ENCODE data around the gene CLASP1. TPM values are rescaled to one million over a fixed set of nuclear protein-coding genes. Genes with fewer than 3 reads are reported as not detected.
"Not testable (repeated sequence)": the region's sequence is repeated elsewhere in the genome, so short reads cannot be mapped to it uniquely, and the experiment has no call there.

Gene CLASP1
- total RNA-seq, 1 experiment from 2014 or later = 40.0 TPM

DNA sequence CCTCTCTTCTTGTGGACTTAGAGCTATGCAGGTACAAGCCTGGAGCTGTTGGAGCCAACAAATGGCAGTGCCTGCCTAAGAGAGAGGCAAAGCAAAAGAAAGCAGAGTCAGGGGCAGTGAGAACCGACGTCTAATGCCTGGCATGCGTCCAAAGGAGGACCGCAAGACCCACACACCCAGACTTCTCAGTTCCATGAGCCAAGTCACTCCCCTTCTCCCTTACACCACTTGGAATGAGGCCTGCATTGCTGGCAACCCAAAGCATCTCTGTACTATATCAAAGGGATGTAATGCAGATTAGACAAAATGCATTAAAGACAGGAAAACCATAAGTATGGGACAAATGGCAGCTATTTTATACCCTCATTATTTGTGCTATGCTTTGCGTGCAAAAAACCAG lies 168.4 kb downstream of the CLASP1 start:
- no peak for DNase-seq (ENCODE audit: extremely low read depth, low read depth)

DNA sequence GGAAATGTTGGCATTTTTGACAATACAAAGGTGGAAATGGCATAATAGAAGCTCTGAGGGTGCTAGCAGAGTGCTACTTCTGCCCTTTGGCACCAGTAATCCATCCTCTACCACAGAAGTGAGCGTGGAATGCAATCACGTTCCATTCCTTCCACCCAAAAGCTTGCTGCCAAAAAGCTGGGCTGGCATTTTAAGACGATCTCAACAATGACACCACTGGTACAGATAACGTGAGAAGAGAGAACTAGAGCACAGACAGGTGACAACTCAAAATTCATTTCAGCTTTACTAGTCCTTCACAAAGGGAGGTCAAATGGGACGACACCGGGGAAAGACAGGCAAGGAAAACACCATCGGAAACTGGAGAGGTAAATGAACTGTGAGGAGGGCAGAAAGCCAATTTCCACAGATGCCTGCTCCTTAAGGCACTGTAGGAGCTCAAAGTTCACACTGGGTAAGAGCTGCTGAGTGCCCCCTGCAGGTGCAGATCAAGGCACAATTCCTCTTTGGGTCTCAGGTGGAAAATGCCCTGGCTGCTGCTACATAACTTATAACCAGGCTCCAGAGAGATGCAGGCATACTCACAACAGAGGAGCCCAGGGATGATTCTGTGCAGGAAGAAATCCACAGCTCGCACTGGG lies 169.3 kb downstream of the CLASP1 start:
- no peak for DNase-seq (ENCODE audit: extremely low read depth, low read depth)

- no peak for DNase-seq (ENCODE audit: extremely low read depth, low read depth)
Observed at GRCh38 chr2:121478996-121479745, 170.1 kb downstream of the CLASP1 start.

GRCh38 chr2:121478358-121478995 lies 170.8 kb downstream of the CLASP1 start:
- DNase-seq (ENCODE audit: extremely low read depth, low read depth) = not testable (repeated sequence)

- DNase-seq (ENCODE audit: extremely low read depth, low read depth) = no peak
Observed at GRCh38 chr2:121476684-121477083, 172.6 kb downstream of the CLASP1 start.

DNA sequence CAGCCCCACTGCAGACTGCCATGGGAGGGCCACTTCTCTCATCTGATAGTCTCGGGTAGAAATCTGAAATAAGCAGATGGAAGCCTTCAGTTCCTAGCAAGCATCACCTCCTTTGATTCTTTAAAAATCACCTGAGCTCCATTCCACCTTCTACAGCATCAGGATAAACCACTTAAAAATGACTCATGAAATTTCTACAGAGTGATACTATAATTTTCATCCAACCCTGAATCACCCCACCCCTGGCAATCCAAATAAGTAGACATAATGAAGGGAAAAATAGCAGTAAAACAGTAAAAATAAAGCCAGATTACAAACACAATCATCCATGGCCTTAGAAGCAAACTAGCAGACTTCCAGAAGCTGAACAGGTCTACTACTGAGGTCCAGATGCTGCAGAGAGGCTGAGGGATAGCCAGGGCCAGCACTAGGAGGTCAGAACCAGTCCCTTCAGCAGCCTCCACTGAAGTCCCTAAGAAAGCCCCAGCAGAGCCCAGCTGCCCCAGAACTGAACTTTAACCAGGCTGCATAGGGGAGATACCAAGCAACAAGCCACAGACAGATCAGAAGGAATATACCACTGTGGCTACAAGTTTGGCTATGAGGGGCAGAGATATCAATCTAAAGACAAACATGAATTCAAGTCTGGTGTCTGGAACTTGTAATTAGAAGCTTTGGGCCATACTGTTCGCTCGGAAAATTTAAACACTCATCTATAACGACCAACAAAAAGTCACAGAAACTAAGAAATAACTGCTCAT lies 173.3 kb downstream of the CLASP1 start:
- no peak for DNase-seq (ENCODE audit: extremely low read depth, low read depth)

GRCh38 chr2:121473512-121473911 lies 175.8 kb downstream of the CLASP1 start:
- no peak for DNase-seq (ENCODE audit: extremely low read depth, low read depth)

DNA sequence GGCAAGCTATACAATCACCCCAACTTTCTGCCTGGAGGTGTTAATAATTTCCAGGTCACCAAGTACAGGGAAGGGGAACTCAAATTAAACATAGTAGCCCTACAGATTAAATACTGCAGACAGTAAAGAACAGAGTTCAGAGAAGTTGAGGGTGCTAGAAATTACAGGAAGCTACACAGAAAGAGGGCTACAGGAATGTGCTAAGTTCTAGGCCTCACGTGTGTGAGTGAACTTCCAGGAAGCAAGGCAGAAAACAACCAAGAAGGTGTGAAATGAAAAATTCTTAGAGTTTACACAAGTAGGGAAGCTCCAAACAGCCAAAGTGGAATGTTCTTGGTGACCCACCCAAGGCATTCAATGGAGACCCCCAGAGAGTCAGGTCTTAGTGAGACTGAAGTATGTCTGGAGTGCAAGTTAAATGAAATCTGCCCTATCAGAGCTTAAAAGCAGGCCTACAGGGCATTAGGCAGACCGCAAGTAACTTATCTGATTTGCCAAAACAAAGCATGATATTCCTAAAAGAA lies 176.7 kb downstream of the CLASP1 start:
- no peak for DNase-seq (ENCODE audit: extremely low read depth, low read depth)

GRCh38 chr2:121471532-121472469 lies 177.5 kb downstream of the CLASP1 start:
- peak; percentile 59 for DNase-seq (ENCODE audit: extremely low read depth, low read depth)

DNA sequence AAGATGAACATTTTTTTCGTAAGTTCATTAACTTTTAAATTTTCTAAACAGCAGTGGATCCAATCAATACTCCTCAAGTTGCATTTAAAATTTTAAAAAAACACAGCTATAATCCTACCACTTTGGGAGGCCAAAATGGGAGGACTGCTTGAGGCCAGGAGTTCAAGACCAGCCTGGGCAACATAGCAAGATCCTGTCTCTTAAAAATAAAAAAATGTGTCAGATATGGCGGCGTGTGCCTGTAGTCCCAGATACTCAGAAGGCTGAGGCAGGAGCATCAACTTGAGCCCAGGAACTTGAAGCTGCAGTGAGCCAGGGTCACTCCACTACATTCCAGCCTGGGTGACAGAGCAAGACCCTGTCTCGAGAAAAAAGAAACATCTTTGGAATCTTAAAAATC lies 178.3 kb downstream of the CLASP1 start:
- no peak for DNase-seq (ENCODE audit: extremely low read depth, low read depth)

- DNase-seq (ENCODE audit: extremely low read depth, low read depth) = no peak
Observed at GRCh38 chr2:121469356-121469755, 179.9 kb downstream of the CLASP1 start.

- no peak for DNase-seq (ENCODE audit: extremely low read depth, low read depth)
Observed at GRCh38 chr2:121468936-121469335, 180.3 kb downstream of the CLASP1 start.

- DNase-seq (ENCODE audit: extremely low read depth, low read depth) = no peak
Observed at GRCh38 chr2:121459291-121459690, 190.0 kb downstream of the CLASP1 start.

DNA sequence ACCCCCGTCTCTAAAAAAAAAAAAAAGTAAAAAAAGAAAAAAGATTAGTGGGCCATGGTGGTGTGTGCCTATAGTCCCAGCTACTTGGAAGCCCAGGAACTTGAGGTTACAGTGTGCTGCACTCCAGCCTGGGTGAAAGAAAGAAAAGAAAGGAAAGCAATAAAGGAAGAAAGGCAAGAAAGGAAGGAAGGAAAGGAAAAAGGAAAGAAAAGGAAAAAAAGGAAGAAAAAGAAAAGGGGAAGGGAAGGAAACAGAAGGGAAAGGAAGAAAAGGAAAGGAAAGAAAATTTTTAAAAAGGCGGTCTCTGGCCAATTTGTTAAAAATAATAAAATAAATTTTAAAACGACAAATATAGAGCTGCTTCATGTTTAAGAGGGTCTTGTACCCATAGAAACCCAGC lies 192.9 kb downstream of the CLASP1 start:
- no peak for DNase-seq (ENCODE audit: extremely low read depth, low read depth)

- DNase-seq (ENCODE audit: extremely low read depth, low read depth) = no peak
Observed at GRCh38 chr2:121455446-121455845, 193.8 kb downstream of the CLASP1 start.

DNA sequence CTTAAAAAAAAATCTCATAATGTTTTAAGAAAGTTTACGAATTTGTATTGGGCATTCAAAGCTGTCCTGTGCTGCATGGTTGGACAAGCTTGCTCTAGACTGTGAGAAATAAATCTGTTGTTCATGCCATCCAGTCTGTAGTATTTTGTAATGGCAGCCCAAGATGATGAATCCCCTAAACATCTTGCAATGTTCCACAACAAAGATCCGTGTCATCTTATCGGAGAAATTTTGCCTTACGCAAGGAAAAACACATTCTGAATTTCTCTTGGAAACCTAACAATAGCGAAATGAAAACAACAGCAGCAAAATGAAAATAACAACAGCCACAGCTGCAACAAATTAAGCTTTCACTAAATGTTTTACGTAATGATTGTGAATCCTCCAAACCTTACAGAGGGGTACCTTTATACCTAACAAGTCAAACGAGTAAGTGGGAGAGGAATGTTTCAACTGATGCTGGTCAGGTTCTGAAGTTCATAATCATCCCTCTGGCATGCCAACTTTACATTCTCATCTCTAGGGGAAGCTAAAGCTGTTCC lies 194.6 kb downstream of the CLASP1 start:
- DNase-seq (ENCODE audit: extremely low read depth, low read depth) = no peak

DNA sequence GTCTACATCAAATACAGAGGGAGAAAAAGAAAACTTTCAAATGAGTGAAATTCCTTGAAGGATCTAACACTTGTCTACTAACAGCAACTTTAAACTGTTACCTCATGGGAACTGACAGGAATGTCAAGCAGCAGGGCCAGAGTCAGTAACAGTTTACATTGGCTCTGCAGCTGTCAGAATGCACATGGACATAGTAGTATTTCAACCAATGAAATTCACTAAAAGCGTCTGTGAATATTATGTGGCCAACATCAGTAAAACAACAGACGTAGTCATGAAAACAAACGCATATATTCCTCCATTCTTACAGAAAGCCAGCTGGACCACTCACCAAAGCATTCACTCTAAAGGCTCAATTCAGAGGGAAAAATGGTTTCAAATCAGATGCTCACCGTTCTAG lies 197.9 kb downstream of the CLASP1 start:
- DNase-seq (ENCODE audit: extremely low read depth, low read depth) = no peak

GRCh38 chr2:121450301-121450700 lies 199.0 kb downstream of the CLASP1 start:
- DNase-seq (ENCODE audit: extremely low read depth, low read depth) = no peak

- DNase-seq (ENCODE audit: extremely low read depth, low read depth) = no peak
Observed at GRCh38 chr2:121446647-121447241, 202.5 kb downstream of the CLASP1 start.
